Esophagus squamous epithelium (tissue), 4 donors: ENCODE data around the gene MEIKIN.

Experiments used
- POLR2A ChIP-seq, 4 donors: fragments of 450-650 bp; IDR thresholded peaks; one replicate each; pipeline ENCODE4 v1.6.1; 2017; ENCODE audit warnings: antibody characterized with exemption in 4 of 4, mild to moderate bottlenecking in 4 of 4, moderate library complexity in 3 of 4
- TF ChIP-seq, protein P1 (sequence below), 6 experiments: fragments of 450-650 bp in 4 of 6; fragments of 200-600 bp in 2 of 6; sonication (generic) in 2 of 6; IDR thresholded peaks; one replicate each; pipeline ENCODE4 v1.5.1; 2016 to 2019; ENCODE audit warnings: antibody characterized with exemption in 6 of 6, mild to moderate bottlenecking in 4 of 6, moderate library complexity in 4 of 6

- TF ChIP-seq, protein P1, sequence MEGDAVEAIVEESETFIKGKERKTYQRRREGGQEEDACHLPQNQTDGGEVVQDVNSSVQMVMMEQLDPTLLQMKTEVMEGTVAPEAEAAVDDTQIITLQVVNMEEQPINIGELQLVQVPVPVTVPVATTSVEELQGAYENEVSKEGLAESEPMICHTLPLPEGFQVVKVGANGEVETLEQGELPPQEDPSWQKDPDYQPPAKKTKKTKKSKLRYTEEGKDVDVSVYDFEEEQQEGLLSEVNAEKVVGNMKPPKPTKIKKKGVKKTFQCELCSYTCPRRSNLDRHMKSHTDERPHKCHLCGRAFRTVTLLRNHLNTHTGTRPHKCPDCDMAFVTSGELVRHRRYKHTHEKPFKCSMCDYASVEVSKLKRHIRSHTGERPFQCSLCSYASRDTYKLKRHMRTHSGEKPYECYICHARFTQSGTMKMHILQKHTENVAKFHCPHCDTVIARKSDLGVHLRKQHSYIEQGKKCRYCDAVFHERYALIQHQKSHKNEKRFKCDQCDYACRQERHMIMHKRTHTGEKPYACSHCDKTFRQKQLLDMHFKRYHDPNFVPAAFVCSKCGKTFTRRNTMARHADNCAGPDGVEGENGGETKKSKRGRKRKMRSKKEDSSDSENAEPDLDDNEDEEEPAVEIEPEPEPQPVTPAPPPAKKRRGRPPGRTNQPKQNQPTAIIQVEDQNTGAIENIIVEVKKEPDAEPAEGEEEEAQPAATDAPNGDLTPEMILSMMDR (IDR thresholded peaks at IDR 0.05) = no peak
- TF ChIP-seq POLR2A (IDR thresholded peaks at IDR 0.05) = no peak
Observed at GRCh38 chr5:131794586-131794985, 150.9 kb downstream of the MEIKIN start.
